Neural cell (in vitro differentiated cells): ENCODE measurements around the gene IQSEC1. TPM values are rescaled to one million over a fixed set of nuclear protein-coding genes. Genes with fewer than 3 reads are reported as not detected.

Source experiments
- H2AFZ ChIP-seq: fragments of 200-600, 300-800 bp; sonication (generic), shearing (Covaris generic); 2 replicates; pipeline ENCODE4 v1.6.0; 2014; ENCODE audit warnings: low read depth, mild to moderate bottlenecking, antibody characterized with exemption, low read length, moderate library complexity
- H3F3A ChIP-seq: fragments of 200-600 bp; shearing (Covaris generic); 2 replicates; pipeline ENCODE4 v1.6.1; 2016; ENCODE audit warnings: mild to moderate bottlenecking, moderate library complexity, mixed read lengths, antibody characterized with exemption, low read length; ENCODE audit not compliant: insufficient read depth, poor library complexity, severe bottlenecking
- H3K27ac ChIP-seq: fragments of 200-600, 300-800 bp; sonication (generic), shearing (Covaris generic); 2 replicates; pipeline ENCODE4 v1.5.1; 2014; ENCODE audit warnings: mild to moderate bottlenecking, low read length, moderate library complexity
- H3K27me3 ChIP-seq: fragments of 300-800, 200-600 bp; sonication (generic), shearing (Covaris generic); 2 replicates; pipeline ENCODE4 v1.6.0; 2014; ENCODE audit warnings: mild to moderate bottlenecking, low read depth, low read length, moderate library complexity; ENCODE audit not compliant: insufficient read depth
- H3K36me3 ChIP-seq: fragments of 300-800, 200-600 bp; sonication (generic), shearing (Covaris generic); 2 replicates; pipeline ENCODE4 v1.5.1; 2014; ENCODE audit warnings: mild to moderate bottlenecking, antibody characterized with exemption, low read length, moderate library complexity; ENCODE audit not compliant: insufficient read depth
- H3K4me2 ChIP-seq: fragments of 300-800, 200-600 bp; sonication (generic), shearing (Covaris generic); 2 replicates; pipeline ENCODE4 v1.6.0; 2014; ENCODE audit warnings: mild to moderate bottlenecking, low read length
- H3K4me3 ChIP-seq: fragments of 300-800, 200-600 bp; sonication (generic), shearing (Covaris generic); 2 replicates; pipeline ENCODE4 v1.5.1; 2014; ENCODE audit warnings: mild to moderate bottlenecking, low read length, moderate library complexity
- H3K79me2 ChIP-seq: fragments of 200-600 bp; shearing (Covaris generic); replicated peaks from 2 replicates; pipeline ENCODE4 v1.6.0; 2014; ENCODE audit warnings: mild to moderate bottlenecking, low read length, moderate library complexity; ENCODE audit not compliant: insufficient read depth
- H3K9ac ChIP-seq: fragments of 300-800, 200-600 bp; sonication (generic), shearing (Covaris generic); 2 replicates; pipeline ENCODE4 v1.6.1; 2016; ENCODE audit warnings: mild to moderate bottlenecking, low read length, mixed read lengths
- H3K9me2 ChIP-seq: fragments of 200-600 bp; shearing (Covaris generic); 2 replicates; pipeline ENCODE4 v1.6.1; 2016; ENCODE audit warnings: mild to moderate bottlenecking, low read length, mixed read lengths; ENCODE audit not compliant: insufficient read depth
- H3K9me3 ChIP-seq: fragments of 200-600, 300-800 bp; sonication (generic), shearing (Covaris generic); 2 replicates; pipeline ENCODE4 v1.6.1; 2016; ENCODE audit warnings: mild to moderate bottlenecking, mixed run types, low read length, moderate library complexity, mixed read lengths
- H4K20me1 ChIP-seq: fragments of 200-600 bp; shearing (Covaris generic); 2 replicates; pipeline ENCODE4 v1.6.1; 2016; ENCODE audit warnings: mild to moderate bottlenecking, mixed run types; ENCODE audit not compliant: insufficient read depth
- EP300 ChIP-seq: fragments of 450-650 bp; conservative IDR thresholded peaks from 2 replicates; pipeline ENCODE4 v1.6.1; 2014; ENCODE audit warnings: antibody characterized with exemption, mild to moderate bottlenecking, moderate library complexity; ENCODE audit not compliant: poor library complexity, severe bottlenecking
- EZH2 ChIP-seq: fragments of 200-600, 300-800 bp; shearing (Covaris generic), sonication (generic); IDR thresholded peaks from 2 replicates; pipeline ENCODE4 v1.6.1; 2014; ENCODE audit warnings: antibody characterized with exemption, low read length, borderline replicate concordance, mild to moderate bottlenecking; ENCODE audit not compliant: insufficient read depth, poor library complexity, severe bottlenecking
- MXI1 ChIP-seq: fragments of 450-650 bp; conservative IDR thresholded peaks from 2 replicates; pipeline ENCODE4 v1.6.1; 2014; ENCODE audit warnings: antibody characterized with exemption, mild to moderate bottlenecking; ENCODE audit not compliant: poor library complexity, severe bottlenecking
- POLR2AphosphoS5 ChIP-seq: IDR thresholded peaks from 2 replicates; pipeline ENCODE4 v1.6.1; 2012
- RAD21 ChIP-seq: fragments of 450-650 bp; conservative IDR thresholded peaks from 2 replicates; pipeline ENCODE4 v1.6.1; 2014; ENCODE audit warnings: antibody characterized with exemption, mild to moderate bottlenecking, moderate library complexity
- SMC3 ChIP-seq: fragments of 450-650 bp; conservative IDR thresholded peaks from 2 replicates; pipeline ENCODE4 v1.6.1; 2014; ENCODE audit warnings: antibody characterized with exemption, mild to moderate bottlenecking, moderate library complexity; ENCODE audit not compliant: poor library complexity
- TAF1 ChIP-seq: IDR thresholded peaks from 2 replicates; pipeline ENCODE4 v1.6.1; 2012; ENCODE audit warnings: low read depth
- polyA plus RNA-seq: library from polyadenylated mRNA; depleted of rRNA; stranded (reverse); fragments of >200 nt; gene quantifications from 2 replicates; pipeline ENCODE4 v1.2.3, GENCODE V29; 2014
- TF ChIP-seq, protein P1 (sequence below): fragments of 450-650 bp; IDR thresholded peaks from 2 replicates; pipeline ENCODE4 v1.5.1; 2014; ENCODE audit warnings: antibody characterized with exemption, mild to moderate bottlenecking, moderate library complexity; ENCODE audit not compliant: poor library complexity, severe bottlenecking
- TF ChIP-seq, protein P2 (sequence below): IDR thresholded peaks from 2 replicates; pipeline ENCODE4 v1.6.1; 2012; ENCODE audit warnings: borderline replicate concordance

IQSEC1 gene
- polyA plus RNA-seq, 1 donor from 2014 or later, result 6.0 TPM

DNA sequence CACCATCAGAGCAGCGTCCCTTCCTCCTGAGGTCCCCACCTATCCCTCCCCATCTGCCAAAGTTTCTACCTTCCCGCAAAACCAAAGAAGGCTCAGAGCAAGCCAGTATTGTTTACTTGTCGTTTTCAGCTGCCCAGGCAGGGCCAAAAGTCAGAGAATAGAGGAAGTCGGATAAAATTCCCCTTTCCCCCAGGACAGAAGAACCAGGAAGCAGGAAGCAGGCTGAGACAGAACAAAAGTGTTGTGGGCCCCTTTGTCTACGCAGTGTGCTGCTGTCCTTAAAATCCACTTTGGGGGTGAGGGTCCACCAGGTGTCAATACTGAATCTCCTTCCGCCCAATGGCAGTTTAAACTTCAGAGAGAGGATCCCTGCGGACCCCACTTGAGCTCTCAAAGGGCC is 213.4 kb downstream of the IQSEC1 start:
- H3K27ac ChIP-seq, result no peak overlapping the region
- TF ChIP-seq EZH2 (no peak), RAD21 (no peak), TAF1 (no peak), MXI1 (no peak), POLR2AphosphoS5 (no peak), SMC3 (no peak), EP300 (no peak)
- TF ChIP-seq, protein P1, sequence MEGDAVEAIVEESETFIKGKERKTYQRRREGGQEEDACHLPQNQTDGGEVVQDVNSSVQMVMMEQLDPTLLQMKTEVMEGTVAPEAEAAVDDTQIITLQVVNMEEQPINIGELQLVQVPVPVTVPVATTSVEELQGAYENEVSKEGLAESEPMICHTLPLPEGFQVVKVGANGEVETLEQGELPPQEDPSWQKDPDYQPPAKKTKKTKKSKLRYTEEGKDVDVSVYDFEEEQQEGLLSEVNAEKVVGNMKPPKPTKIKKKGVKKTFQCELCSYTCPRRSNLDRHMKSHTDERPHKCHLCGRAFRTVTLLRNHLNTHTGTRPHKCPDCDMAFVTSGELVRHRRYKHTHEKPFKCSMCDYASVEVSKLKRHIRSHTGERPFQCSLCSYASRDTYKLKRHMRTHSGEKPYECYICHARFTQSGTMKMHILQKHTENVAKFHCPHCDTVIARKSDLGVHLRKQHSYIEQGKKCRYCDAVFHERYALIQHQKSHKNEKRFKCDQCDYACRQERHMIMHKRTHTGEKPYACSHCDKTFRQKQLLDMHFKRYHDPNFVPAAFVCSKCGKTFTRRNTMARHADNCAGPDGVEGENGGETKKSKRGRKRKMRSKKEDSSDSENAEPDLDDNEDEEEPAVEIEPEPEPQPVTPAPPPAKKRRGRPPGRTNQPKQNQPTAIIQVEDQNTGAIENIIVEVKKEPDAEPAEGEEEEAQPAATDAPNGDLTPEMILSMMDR, result no peak
- TF ChIP-seq, protein P2, sequence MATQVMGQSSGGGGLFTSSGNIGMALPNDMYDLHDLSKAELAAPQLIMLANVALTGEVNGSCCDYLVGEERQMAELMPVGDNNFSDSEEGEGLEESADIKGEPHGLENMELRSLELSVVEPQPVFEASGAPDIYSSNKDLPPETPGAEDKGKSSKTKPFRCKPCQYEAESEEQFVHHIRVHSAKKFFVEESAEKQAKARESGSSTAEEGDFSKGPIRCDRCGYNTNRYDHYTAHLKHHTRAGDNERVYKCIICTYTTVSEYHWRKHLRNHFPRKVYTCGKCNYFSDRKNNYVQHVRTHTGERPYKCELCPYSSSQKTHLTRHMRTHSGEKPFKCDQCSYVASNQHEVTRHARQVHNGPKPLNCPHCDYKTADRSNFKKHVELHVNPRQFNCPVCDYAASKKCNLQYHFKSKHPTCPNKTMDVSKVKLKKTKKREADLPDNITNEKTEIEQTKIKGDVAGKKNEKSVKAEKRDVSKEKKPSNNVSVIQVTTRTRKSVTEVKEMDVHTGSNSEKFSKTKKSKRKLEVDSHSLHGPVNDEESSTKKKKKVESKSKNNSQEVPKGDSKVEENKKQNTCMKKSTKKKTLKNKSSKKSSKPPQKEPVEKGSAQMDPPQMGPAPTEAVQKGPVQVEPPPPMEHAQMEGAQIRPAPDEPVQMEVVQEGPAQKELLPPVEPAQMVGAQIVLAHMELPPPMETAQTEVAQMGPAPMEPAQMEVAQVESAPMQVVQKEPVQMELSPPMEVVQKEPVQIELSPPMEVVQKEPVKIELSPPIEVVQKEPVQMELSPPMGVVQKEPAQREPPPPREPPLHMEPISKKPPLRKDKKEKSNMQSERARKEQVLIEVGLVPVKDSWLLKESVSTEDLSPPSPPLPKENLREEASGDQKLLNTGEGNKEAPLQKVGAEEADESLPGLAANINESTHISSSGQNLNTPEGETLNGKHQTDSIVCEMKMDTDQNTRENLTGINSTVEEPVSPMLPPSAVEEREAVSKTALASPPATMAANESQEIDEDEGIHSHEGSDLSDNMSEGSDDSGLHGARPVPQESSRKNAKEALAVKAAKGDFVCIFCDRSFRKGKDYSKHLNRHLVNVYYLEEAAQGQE, result no peak

DNA sequence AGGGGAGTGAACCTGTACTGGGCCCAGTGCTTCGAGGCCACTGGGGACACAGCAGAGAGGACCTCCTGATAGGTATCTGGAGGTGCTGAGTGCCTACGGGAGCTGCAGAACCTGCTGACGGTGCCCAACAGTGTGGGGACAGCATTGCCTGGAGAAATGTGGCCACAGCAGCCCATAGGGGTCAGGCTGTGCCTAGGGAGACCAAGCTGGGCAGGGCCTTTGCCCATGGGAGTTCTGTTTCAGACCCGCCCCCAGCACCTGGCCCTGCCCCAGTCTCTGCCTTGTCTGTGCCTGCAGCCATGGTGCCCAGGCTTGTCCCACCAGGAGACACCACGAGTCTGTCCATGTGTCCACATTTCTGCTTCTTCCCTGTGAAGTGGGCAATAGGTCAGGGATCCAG is 216.6 kb downstream of the IQSEC1 start:
- Histone ChIP-seq H3K9me2 (no peaks in the 10 kb centered on the region), H3K79me2 (no peaks in the 10 kb centered on the region), H3K9ac (no peak overlapping the region), H3K27ac (no peak overlapping the region), H3K9me3 (no peaks in the 10 kb centered on the region), H4K20me1 (no peaks in the 10 kb centered on the region), H3K36me3 (no peaks in the 10 kb centered on the region), H3F3A (no peaks in the 10 kb centered on the region), H3K4me3 (no peak overlapping the region), H3K4me2 (no peak overlapping the region), H2AFZ (no peak overlapping the region), H3K27me3 (no peaks in the 10 kb centered on the region)
- TF ChIP-seq RAD21 (no peak), TAF1 (no peak), MXI1 (no peak), SMC3 (no peak), EZH2 (no peak)
- TF ChIP-seq, protein P2, result no peak
- TF ChIP-seq, protein P1, result no peak

More for the DNA sequence above, 213.4 kb downstream of the IQSEC1 start:
- Histone ChIP-seq H3K27me3 (no peaks in the 10 kb centered on the region), H3K79me2 (no peaks in the 10 kb centered on the region), H2AFZ (no peak overlapping the region), H3K36me3 (no peaks in the 10 kb centered on the region), H3K4me3 (no peak overlapping the region), H3K9me3 (no peaks in the 10 kb centered on the region), H3K4me2 (no peak overlapping the region), H3F3A (no peaks in the 10 kb centered on the region), H3K9me2 (no peaks in the 10 kb centered on the region), H4K20me1 (no peaks in the 10 kb centered on the region), H3K9ac (no peak overlapping the region)
